ENCODE results near the gene SP7. TPM values are rescaled to one million over a fixed set of nuclear protein-coding genes. Genes with fewer than 3 reads are reported as not detected.

Gene SP7
- total and polyA plus RNA-seq, 2 donors from 2014 or later = not detected

- peaks cover 0 to 4% (median 2%) of the 10 kb centered on the region in 3 donors for H3K36me3 ChIP-seq (ENCODE audit: control insufficient read depth in 2 of 3, insufficient read depth in 3 of 3, low read length in 3 of 3)
- TF ChIP-seq CTCF (IDR thresholded peaks at IDR 0.05; ENCODE audit: borderline replicate concordance, extremely low read depth, insufficient read depth) = no peak
- peak overlapping the region; percentile 88 to 98 (median 96) for H3K9ac ChIP-seq (ENCODE audit: low read length in 3 of 3)
- intact Hi-C loops (cut with DNase I) = no loop called here
- peak overlapping the region; percentile 90 to 99 (median 93) for H3K4me3 ChIP-seq (ENCODE audit: low read length in 3 of 3)
- H3K27ac ChIP-seq (ENCODE audit: low read depth in 2 of 2, low read length in 2 of 2) = peak overlapping the region; percentile 35 to 71
- H3K9me3 ChIP-seq (ENCODE audit: control insufficient read depth in 2 of 3, insufficient read depth in 1 of 3, low read length in 3 of 3) = no peaks in the 10 kb centered on the region
- DNase-seq (no peak), FAIRE-seq (no peak)
- peaks cover 2 to 29% (median 5%) of the 10 kb centered on the region in 3 donors for H3K4me1 ChIP-seq (ENCODE audit: control insufficient read depth in 2 of 3, insufficient read depth in 2 of 3, low read depth in 1 of 3, low read length in 3 of 3)
- no peaks in the 10 kb centered on the region for H3K27me3 ChIP-seq (ENCODE audit: control insufficient read depth, insufficient read depth, low read length)
These were observed 40.3 kb downstream of the SP7 start for GRCh38 chr12:53295891-53296219.

- H3K27me3 ChIP-seq (ENCODE audit: control insufficient read depth, insufficient read depth, low read length) = no peaks in the 10 kb centered on the region
- no peak for FAIRE-seq
- peak; percentile 89 to 97 (median 91) for DNase-seq
- peak within 1 kb of the TSS; percentile 90 to 99 (median 93) for H3K4me3 ChIP-seq (ENCODE audit: low read length in 3 of 3)
- H3K9me3 ChIP-seq (ENCODE audit: control insufficient read depth in 2 of 3, insufficient read depth in 1 of 3, low read length in 3 of 3) = no peaks in the 10 kb centered on the region
- peaks cover 0 to 4% (median 2%) of the 10 kb centered on the region in 3 donors for H3K36me3 ChIP-seq (ENCODE audit: control insufficient read depth in 2 of 3, insufficient read depth in 3 of 3, low read length in 3 of 3)
- H3K27ac ChIP-seq (ENCODE audit: low read depth in 2 of 2, low read length in 2 of 2) = peak within 1 kb of the TSS; percentile 78 to 85
- intact Hi-C loops (cut with DNase I) = no loop called here
- H3K9ac ChIP-seq (ENCODE audit: low read length in 3 of 3) = peak within 1 kb of the TSS; percentile 88 to 98 (median 96)
- H3K4me1 ChIP-seq (ENCODE audit: control insufficient read depth in 2 of 3, insufficient read depth in 2 of 3, low read depth in 1 of 3, low read length in 3 of 3) = peaks cover 2 to 25% (median 5%) of the 10 kb centered on the region in 3 donors
- no peak for TF ChIP-seq CTCF (IDR thresholded peaks at IDR 0.05; ENCODE audit: borderline replicate concordance, extremely low read depth, insufficient read depth)
These were observed 40.9 kb downstream of the SP7 start, which contains the start of gene PFDN5 for GRCh38 chr12:53295070-53295890. TSS of gene PFDN5 (plus strand) at chr12:53295542. CDS start at chr12:53295568, 26 bp downstream.

GRCh38 chr12:53292426-53292825 lies 43.7 kb downstream of the SP7 start:
- intact Hi-C loops (cut with DNase I) = no loop called here
- H3K27me3 ChIP-seq (ENCODE audit: control insufficient read depth, insufficient read depth, low read length) = no peaks in the 10 kb centered on the region

More at GRCh38 chr12:53292426-53292825, 43.7 kb downstream of the SP7 start:
- TF ChIP-seq CTCF (IDR thresholded peaks at IDR 0.05; ENCODE audit: borderline replicate concordance, extremely low read depth, insufficient read depth) = no peak
- H3K9ac ChIP-seq (ENCODE audit: low read length in 3 of 3) = no peak overlapping the region
- no peak for DNase-seq
- peaks cover 2 to 15% (median 5%) of the 10 kb centered on the region in 3 donors for H3K4me1 ChIP-seq (ENCODE audit: control insufficient read depth in 2 of 3, insufficient read depth in 2 of 3, low read depth in 1 of 3, low read length in 3 of 3)
- no peaks in the 10 kb centered on the region for H3K36me3 ChIP-seq (ENCODE audit: control insufficient read depth in 2 of 3, insufficient read depth in 3 of 3, low read length in 3 of 3)
- no peak for FAIRE-seq
- H3K27ac ChIP-seq (ENCODE audit: low read depth in 2 of 2, low read length in 2 of 2) = no peak overlapping the region
- no peaks in the 10 kb centered on the region for H3K9me3 ChIP-seq (ENCODE audit: control insufficient read depth in 2 of 3, insufficient read depth in 1 of 3, low read length in 3 of 3)
- no peak overlapping the region for H3K4me3 ChIP-seq (ENCODE audit: low read length in 3 of 3)
